ENCODE measurements around the gene CPOX.
"Not testable (repeated sequence)": the region's sequence is repeated elsewhere in the genome, so short reads cannot be mapped to it uniquely, and the experiment has no call there.

The CPOX gene

GRCh38 chr3:98593046-98593936 is at the start of gene CPOX:
CPOX (minus strand) TSS chr3:98593611; CDS start chr3:98593504, 107 bp downstream.
- DNase-seq (ENCODE audit: low read depth): peak; percentile 60

GRCh38 chr3:98642769-98643168 is 49.4 kb upstream of the CPOX start:
- not testable (repeated sequence) for DNase-seq (ENCODE audit: low read depth)

- DNase-seq (ENCODE audit: low read depth): not testable (repeated sequence)
Measured at GRCh38 chr3:98641756-98642155, 48.3 kb upstream of the CPOX start.

- DNase-seq (ENCODE audit: low read depth): not testable (repeated sequence)
Measured at GRCh38 chr3:98638515-98638914, 45.1 kb upstream of the CPOX start.

- DNase-seq (ENCODE audit: low read depth): no peak
Measured at GRCh38 chr3:98630416-98630815, 37.0 kb upstream of the CPOX start.

GRCh38 chr3:98628317-98628716 is 34.9 kb upstream of the CPOX start:
- DNase-seq (ENCODE audit: low read depth): no peak

GRCh38 chr3:98626151-98626550 is 32.7 kb upstream of the CPOX start:
- DNase-seq (ENCODE audit: low read depth): no peak

- no peak for DNase-seq (ENCODE audit: low read depth)
Measured at GRCh38 chr3:98623572-98624280, 30.3 kb upstream of the CPOX start.

- no peak for DNase-seq (ENCODE audit: low read depth)
Measured at GRCh38 chr3:98617841-98618240, 24.4 kb upstream of the CPOX start.

GRCh38 chr3:98613616-98614015 is 20.2 kb upstream of the CPOX start:
- DNase-seq (ENCODE audit: low read depth): no peak

GRCh38 chr3:98612996-98613517 is 19.6 kb upstream of the CPOX start:
- DNase-seq (ENCODE audit: low read depth): no peak

- DNase-seq (ENCODE audit: low read depth): no peak
Measured at GRCh38 chr3:98612587-98612986, 19.2 kb upstream of the CPOX start.

GRCh38 chr3:98608029-98608428 is 14.6 kb upstream of the CPOX start:
- no peak for DNase-seq (ENCODE audit: low read depth)

- no peak for DNase-seq (ENCODE audit: low read depth)
Measured at GRCh38 chr3:98603580-98603979, 10.2 kb upstream of the CPOX start.

- DNase-seq (ENCODE audit: low read depth): no peak
Measured at GRCh38 chr3:98602078-98602678, 8.8 kb upstream of the CPOX start.

- DNase-seq (ENCODE audit: low read depth): no peak
Measured at GRCh38 chr3:98601180-98601579, 7.8 kb upstream of the CPOX start.

GRCh38 chr3:98600412-98601095 is 7.1 kb upstream of the CPOX start:
- no peak for DNase-seq (ENCODE audit: low read depth)

GRCh38 chr3:98599647-98600411 is 6.4 kb upstream of the CPOX start:
- no peak for DNase-seq (ENCODE audit: low read depth)

GRCh38 chr3:98598492-98598891 is 5.1 kb upstream of the CPOX start:
- no peak for DNase-seq (ENCODE audit: low read depth)

- no peak for DNase-seq (ENCODE audit: low read depth)
Measured at GRCh38 chr3:98596541-98597500, 3.4 kb upstream of the CPOX start.
